H1 (cell line): ENCODE results near the gene HIVEP2. TPM values are rescaled to one million over a fixed set of nuclear protein-coding genes. Genes with fewer than 3 reads are reported as not detected.

Source experiments
- CTCF ChIA-PET: fragments of 300-600 bp; sonication (Branson Sonifier 250); formaldehyde crosslinking; loops from one replicate; lab custom pipeline; 2021; ENCODE audit not compliant: partially characterized antibody; lab: Charles Lee
- POLR2A ChIA-PET: fragments of 300-600 bp; sonication (Branson Sonifier 250); formaldehyde crosslinking; loops from one replicate; lab custom pipeline; 2021; ENCODE audit warnings: inconsistent platforms; ENCODE audit not compliant: partially characterized antibody; lab: Charles Lee
- DNase-seq, 2 experiments: peaks; one replicate each; pipeline versions ENCODE4 v3.0.0 to v3.0.0-alpha.2; 2010 to 2022; ENCODE audit warnings: low spot score in 2 of 2, low read depth in 1 of 2, mixed read lengths in 1 of 2
- FAIRE-seq: peaks from 2 replicates; lab custom pipeline; 2011; peaks lifted over from hg19 to GRCh38; lab: Jason Lieb, UNC
- H2AFZ ChIP-seq: 2 replicates; pipeline ENCODE4 v1.8.1; 2012; ENCODE audit warnings: low read length, inconsistent platforms
- H2AK5ac ChIP-seq: 2 replicates; pipeline ENCODE4 v1.6.1; 2013; ENCODE audit warnings: low read depth, low read length
- H2BK120ac ChIP-seq: replicated peaks from 2 replicates; pipeline ENCODE3; 2013; ENCODE audit warnings: low read depth, low read length, inconsistent platforms
- H2BK12ac ChIP-seq: 2 replicates; pipeline ENCODE4 v1.6.1; 2013; ENCODE audit warnings: low read depth, low read length
- H2BK15ac ChIP-seq: 2 replicates; pipeline ENCODE4 v1.6.1; 2013; ENCODE audit warnings: low read length
- H2BK20ac ChIP-seq: 2 replicates; pipeline ENCODE4 v1.6.1; 2013; ENCODE audit warnings: low read length
- H2BK5ac ChIP-seq: 2 replicates; pipeline ENCODE4 v1.6.1; 2013; ENCODE audit warnings: low read depth, low read length
- H3K14ac ChIP-seq: 2 replicates; pipeline ENCODE4 v1.6.1; 2013; ENCODE audit warnings: inconsistent platforms; ENCODE audit not compliant: insufficient read length
- H3K18ac ChIP-seq: 2 replicates; pipeline ENCODE4 v1.6.1; 2013; ENCODE audit warnings: low read length; ENCODE audit errors: extremely low read depth
- H3K23ac ChIP-seq: 2 replicates; pipeline ENCODE4 v1.6.1; 2013; ENCODE audit warnings: inconsistent platforms; ENCODE audit not compliant: insufficient read length
- H3K23me2 ChIP-seq: 2 replicates; pipeline ENCODE4 v1.6.1; 2013; ENCODE audit warnings: low read depth, low read length
- H3K27ac ChIP-seq: 2 replicates; pipeline ENCODE4 v1.6.1; 2011; ENCODE audit warnings: low read depth, low read length, inconsistent platforms
- H3K27me3 ChIP-seq, 4 experiments: replicated peaks in 1 of 4; 1 replicate in 1 of 4; 2 replicates in 3 of 4; pipeline versions ENCODE4 v1.6.1 to v1.8.1; 2011 to 2013; ENCODE audit warnings: low read length in 3 of 4, mild to moderate bottlenecking in 3 of 4, inconsistent platforms in 2 of 4, mixed read lengths in 2 of 4, moderate library complexity in 1 of 4; ENCODE audit not compliant: control insufficient read depth in 3 of 4, insufficient read depth in 3 of 4; ENCODE audit errors: extremely low read depth in 1 of 4
- H3K36me3 ChIP-seq, 4 experiments: 2 replicates each; pipeline versions ENCODE4 v1.6.1 to v1.8.1; 2011 to 2013; ENCODE audit warnings: mild to moderate bottlenecking in 4 of 4, low read length in 3 of 4, moderate library complexity in 2 of 4, control low read depth in 1 of 4, inconsistent platforms in 1 of 4; ENCODE audit not compliant: insufficient read depth in 4 of 4, control insufficient read depth in 2 of 4
- H3K4ac ChIP-seq: replicated peaks from 2 replicates; pipeline ENCODE3; 2013; ENCODE audit warnings: low read length, low read depth, mixed read lengths, inconsistent platforms; ENCODE audit not compliant: insufficient read length
- H3K4me1 ChIP-seq, 4 experiments: replicated peaks in 1 of 4; 1 replicate in 1 of 4; 2 replicates in 3 of 4; pipeline versions ENCODE4 v1.6.1 to v1.8.1; 2011 to 2013; ENCODE audit warnings: low read length in 3 of 4, inconsistent platforms in 2 of 4, mixed read lengths in 1 of 4; ENCODE audit not compliant: insufficient read depth in 4 of 4, control insufficient read depth in 3 of 4
- H3K4me2 ChIP-seq, 2 experiments: 2 replicates each; pipeline versions ENCODE4 v1.6.1 to v1.8.1; 2011 to 2013; ENCODE audit warnings: low read depth in 2 of 2, low read length in 2 of 2, control low read depth in 1 of 2, inconsistent platforms in 1 of 2, mild to moderate bottlenecking in 1 of 2; ENCODE audit not compliant: insufficient read depth in 1 of 2
- H3K4me3 ChIP-seq, 4 experiments: fragments of 200-600, 300-600 bp in 1 of 4; sonication (generic), shearing (Covaris generic), sonication (Bioruptor Twin) in 1 of 4; 2 replicates each; pipeline versions ENCODE4 v1.5.1 to v1.8.1; 2011 to 2016; ENCODE audit warnings: low read length in 4 of 4, low read depth in 3 of 4, control low read depth in 2 of 4, inconsistent platforms in 2 of 4, mild to moderate bottlenecking in 2 of 4, mixed read lengths in 1 of 4, moderate library complexity in 1 of 4; ENCODE audit not compliant: insufficient read depth in 2 of 4; ENCODE audit errors: extremely low read depth in 1 of 4
- H3K56ac ChIP-seq: replicated peaks from 2 replicates; pipeline ENCODE3; 2013; ENCODE audit warnings: low read depth, mild to moderate bottlenecking, mixed read lengths, low read length, inconsistent platforms; ENCODE audit not compliant: insufficient read length
- H3K79me1 ChIP-seq: 2 replicates; pipeline ENCODE4 v1.6.1; 2013; ENCODE audit warnings: low read depth, low read length, control low read depth
- H3K79me2 ChIP-seq, 2 experiments: 2 replicates each; pipeline versions ENCODE4 v1.6.1 to v1.8.1; 2012 to 2013; ENCODE audit warnings: low read length in 2 of 2, mild to moderate bottlenecking in 2 of 2, inconsistent platforms in 1 of 2; ENCODE audit not compliant: insufficient read depth in 2 of 2, control insufficient read depth in 1 of 2
- H3K9ac ChIP-seq, 4 experiments: replicated peaks in 1 of 4; 1 replicate in 1 of 4; 2 replicates in 3 of 4; pipeline versions ENCODE4 v1.6.1 to v1.8.1; 2011 to 2013; ENCODE audit warnings: low read depth in 3 of 4, low read length in 3 of 4, control low read depth in 2 of 4, mild to moderate bottlenecking in 2 of 4, moderate library complexity in 2 of 4, inconsistent platforms in 1 of 4; ENCODE audit errors: extremely low read depth in 1 of 4
- H3K9me3 ChIP-seq, 2 experiments: 2 replicates each; pipeline versions ENCODE4 v1.6.1 to v1.8.1; 2012 to 2013; ENCODE audit warnings: mild to moderate bottlenecking in 2 of 2, moderate library complexity in 2 of 2, control low read depth in 1 of 2, inconsistent platforms in 1 of 2, low read depth in 1 of 2, low read length in 1 of 2, mixed read lengths in 1 of 2; ENCODE audit not compliant: insufficient read depth in 2 of 2
- H4K20me1 ChIP-seq, 2 experiments: replicated peaks in 1 of 2; 2 replicates each; pipeline versions ENCODE3 to v1.8.1; 2011 to 2013; ENCODE audit warnings: inconsistent platforms in 2 of 2, low read length in 2 of 2, mild to moderate bottlenecking in 1 of 2; ENCODE audit not compliant: insufficient read depth in 2 of 2, control insufficient read depth in 1 of 2
- H4K5ac ChIP-seq: 2 replicates; pipeline ENCODE4 v1.6.1; 2013; ENCODE audit warnings: low read length, low read depth, mixed read lengths, inconsistent platforms; ENCODE audit not compliant: insufficient read length
- H4K8ac ChIP-seq: 2 replicates; pipeline ENCODE4 v1.8.0; 2013; ENCODE audit warnings: mild to moderate bottlenecking, moderate library complexity, low read length, inconsistent platforms; ENCODE audit not compliant: insufficient read depth; ENCODE audit errors: extremely low read depth
- H4K91ac ChIP-seq: replicated peaks from 2 replicates; pipeline ENCODE3; 2013; ENCODE audit warnings: low read length, mixed read lengths, inconsistent platforms; ENCODE audit not compliant: insufficient read length
- CBX5 ChIP-seq: fragments of 300-800, 300-1000 bp; sonication (generic); IDR thresholded peaks from 2 replicates; pipeline ENCODE4 v1.7.1; 2016; ENCODE audit warnings: antibody characterized with exemption, low read length, low read depth
- CEBPB ChIP-seq: IDR thresholded peaks from 2 replicates; pipeline ENCODE4 v1.6.1; 2012; ENCODE audit warnings: low read depth, low read length
- E2F6 ChIP-seq: IDR thresholded peaks from 2 replicates; pipeline ENCODE4 v1.6.1; 2012; ENCODE audit warnings: inconsistent platforms
- GABPA ChIP-seq: IDR thresholded peaks from 2 replicates; pipeline ENCODE4 v1.6.1; 2011; ENCODE audit warnings: mild to moderate bottlenecking, low read length, moderate library complexity, borderline replicate concordance; ENCODE audit not compliant: insufficient read depth
- HDAC6 ChIP-seq: IDR thresholded peaks from one replicate; pipeline ENCODE4 v1.7.1; 2012; ENCODE audit warnings: low read depth, mild to moderate bottlenecking, inconsistent platforms, low read length, moderate library complexity
- PHF8 ChIP-seq: fragments of 200-600 bp; sonication (generic); conservative IDR thresholded peaks from 2 replicates; pipeline ENCODE4 v1.7.1; 2012; ENCODE audit warnings: low read depth, mild to moderate bottlenecking, inconsistent platforms, low read length, moderate library complexity
- POLR2A ChIP-seq, 2 experiments: IDR thresholded peaks; 1 replicate in 1 of 2; 2 replicates in 1 of 2; pipeline ENCODE4 v1.6.1; 2011; ENCODE audit warnings: low read depth in 2 of 2, low read length in 2 of 2, mild to moderate bottlenecking in 2 of 2; ENCODE audit errors: control extremely low read depth in 1 of 2
- POU5F1 ChIP-seq: IDR thresholded peaks from 2 replicates; pipeline ENCODE4 v1.6.1; 2011; ENCODE audit warnings: low read depth, mild to moderate bottlenecking, low read length, moderate library complexity
- SIX5 ChIP-seq: IDR thresholded peaks from 2 replicates; pipeline ENCODE4 v1.6.1; 2011; ENCODE audit warnings: mild to moderate bottlenecking, low read depth, low read length
- SP1 ChIP-seq: IDR thresholded peaks from 2 replicates; pipeline ENCODE4 v1.6.1; 2011; ENCODE audit warnings: low read depth, low read length
- TCF12 ChIP-seq: IDR thresholded peaks from 2 replicates; pipeline ENCODE4 v1.6.1; 2011; ENCODE audit warnings: low read depth, mild to moderate bottlenecking, low read length
- USF2 ChIP-seq: IDR thresholded peaks from 2 replicates; pipeline ENCODE4 v1.6.1; 2011; ENCODE audit warnings: low read length, improper control_type of control experiment
- WGBS, 2 experiments: shearing (Covaris generic) in 1 of 2; methylation state at CpG; one replicate each; pipeline versions ENCODE4 v1.1.6 to v1.1.7; 2013 to 2015; ENCODE audit warnings: low lambda C conversion rate in 2 of 2, mixed read lengths in 2 of 2, inconsistent platforms in 1 of 2, low coverage in 1 of 2, missing lambda C conversion rate in 1 of 2; ENCODE audit not compliant: insufficient replicate concordance in 2 of 2, insufficient coverage in 1 of 2, insufficient read length in 1 of 2; ENCODE audit errors: extremely low coverage in 1 of 2, missing lambda C conversion rate in 1 of 2; 5-methylcytosine and 5-hydroxymethylcytosine counted together
- polyA plus RNA-seq, 7 experiments: library from polyadenylated mRNA; depleted of rRNA in 3 of 7; stranded (reverse) in 5 of 7; unstranded in 2 of 7; fragments of >200 nt in 5 of 7; fragments of 200-250 nt in 2 of 7; gene quantifications; 1 replicate in 5 of 7; 2 replicates in 1 of 7; 4 replicates in 1 of 7; pipeline versions ENCODE4 v1.2.1 to v1.2.3, GENCODE V29; 2011 to 2013; ENCODE audit warnings: missing spikeins in 2 of 7, mixed read lengths in 2 of 7
- total RNA-seq: library from RNA; stranded (reverse); fragmentation: NEBNext Ultra II Directional; extraction: Animal tissue kit (Norgen Biotek cat#: 25700); gene quantifications from 2 replicates; pipeline ENCODE4 v1.2.1, GENCODE V29; 2021

Gene HIVEP2
- total and polyA plus RNA-seq, 2 of the 8 experiments (the other 6 are each of a cell fraction or from before 2014, with no cell fraction given) = 2.2 to 6.1 TPM

GRCh38 chr6:142757852-142758628 is 186.9 kb downstream of the HIVEP2 start:
- Histone ChIP-seq H3K4me1 (no peaks in the 10 kb centered on the region; a peak in 1 of 7 replicates), H3K4me3 (no peak overlapping the region), H4K20me1 (peaks cover 0 to 1% of the 10 kb centered on the region in 2 experiments), H3K36me3 (peaks cover 2 to 14% (median 8%) of the 10 kb centered on the region in 4 experiments; a peak in 6 of 8 replicates), H3K9ac (no peak overlapping the region), H2AFZ (no peak overlapping the region), H2BK20ac (no peak overlapping the region), H3K18ac (no peak overlapping the region), H2AK5ac (no peak overlapping the region), H3K79me1 (no peaks in the 10 kb centered on the region), H3K4me2 (no peak overlapping the region), H3K27me3 (no peaks in the 10 kb centered on the region), H4K5ac (no peak overlapping the region), H4K8ac (no peak overlapping the region), H3K27ac (no peak overlapping the region), H2BK120ac (no peak overlapping the region), H3K79me2 (no peaks in the 10 kb centered on the region), H3K4ac (no peak overlapping the region), H4K91ac (no peak overlapping the region), H3K56ac (no peak overlapping the region), H2BK12ac (no peak overlapping the region), H2BK5ac (no peak overlapping the region), H3K14ac (no peak overlapping the region), H3K9me3 (no peaks in the 10 kb centered on the region), H3K23me2 (no peaks in the 10 kb centered on the region), H2BK15ac (no peak overlapping the region), H3K23ac (no peak overlapping the region)
- 89% methylated on average over 4 of the region's 4 CpGs; no CpG with 5 or more reads in 1 of the 2 experiments for WGBS, 2 experiments
- FAIRE-seq (no peak), DNase-seq (no peak)
- ChIA-PET POLR2A (no interaction called here), CTCF (no interaction called here)
- TF ChIP-seq POU5F1 (no peak), E2F6 (no peak), PHF8 (no peak), HDAC6 (no peak), GABPA (no peak), SIX5 (no peak), TCF12 (no peak), USF2 (no peak), POLR2A (IDR thresholded peaks at IDR 0.05; ENCODE audit: control extremely low read depth in 1 of 2, low read depth in 2 of 2, low read length in 2 of 2) (no peak), CBX5 (no peak), SP1 (no peak), CEBPB (no peak)
